Effector CD4-positive, alpha-beta T cell (primary cell): ENCODE data around the gene PPL.
A peak's percentile ranks its signal among the peaks of the same experiment; 100 is the strongest.
"Not testable (repeated sequence)": the region's sequence is repeated elsewhere in the genome, so short reads cannot be mapped to it uniquely, and the experiment has no call there.

Experiments
- DNase-seq: peaks from one replicate; pipeline ENCODE4 v3.0.0-alpha.2; 2020

The PPL gene

GRCh38 chr16:4958510-4959438, 21.8 kb upstream of the PPL start:
- no peak for DNase-seq

- peak; percentile 81 for DNase-seq
These were observed 21.0 kb upstream of the PPL start, which contains the start of gene SEC14L5 for GRCh38 chr16:4957720-4958509. Gene SEC14L5, plus strand, starts transcription at chr16:4958330. Its CDS starts 994 bp downstream, at chr16:4959324.

DNA sequence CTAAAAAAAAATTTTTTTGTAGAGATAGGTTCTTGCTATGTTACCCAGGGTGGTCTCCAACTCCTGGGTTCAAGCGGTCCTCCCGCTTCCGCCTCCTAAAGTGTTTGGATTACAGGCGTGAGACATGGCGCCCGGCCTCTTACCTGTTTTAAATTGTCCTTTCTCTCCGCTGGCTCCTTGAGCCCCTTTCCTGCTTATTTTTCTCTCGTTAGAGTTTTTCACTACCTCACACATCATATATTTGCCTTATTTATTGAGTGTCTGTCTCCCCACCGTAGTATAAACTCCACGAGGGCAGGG, 20.4 kb upstream of the PPL start:
- no peak for DNase-seq

- DNase-seq, result no peak
These were observed 17.8 kb upstream of the PPL start for GRCh38 chr16:4954714-4955113.

- not testable (repeated sequence) for DNase-seq
These were observed 14.6 kb upstream of the PPL start for GRCh38 chr16:4951583-4951982.

DNA sequence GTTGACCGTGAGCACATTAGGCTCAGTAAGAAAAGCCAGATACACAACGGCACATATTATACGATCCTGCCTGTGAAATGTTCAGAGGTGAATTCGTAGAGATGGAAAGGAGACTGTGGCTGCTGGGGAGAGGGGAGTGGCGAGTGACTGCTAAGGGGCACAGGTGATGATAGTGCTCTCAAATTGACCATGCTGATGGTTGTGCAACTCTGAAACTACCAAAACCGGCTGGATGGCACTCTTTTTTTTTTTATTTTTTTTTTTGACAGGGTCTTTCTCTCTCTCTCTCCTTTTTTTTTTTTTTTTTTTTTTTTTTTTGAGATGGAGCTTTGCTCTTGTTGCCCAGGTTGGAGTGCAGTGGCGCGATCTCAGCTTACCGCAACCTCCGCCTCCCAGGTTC, 13.0 kb upstream of the PPL start:
- no peak for DNase-seq

- no peak for DNase-seq
These were observed 12.2 kb upstream of the PPL start for GRCh38 chr16:4948903-4949766.

GRCh38 chr16:4947722-4948503, 11.0 kb upstream of the PPL start:
- DNase-seq, result no peak

DNA sequence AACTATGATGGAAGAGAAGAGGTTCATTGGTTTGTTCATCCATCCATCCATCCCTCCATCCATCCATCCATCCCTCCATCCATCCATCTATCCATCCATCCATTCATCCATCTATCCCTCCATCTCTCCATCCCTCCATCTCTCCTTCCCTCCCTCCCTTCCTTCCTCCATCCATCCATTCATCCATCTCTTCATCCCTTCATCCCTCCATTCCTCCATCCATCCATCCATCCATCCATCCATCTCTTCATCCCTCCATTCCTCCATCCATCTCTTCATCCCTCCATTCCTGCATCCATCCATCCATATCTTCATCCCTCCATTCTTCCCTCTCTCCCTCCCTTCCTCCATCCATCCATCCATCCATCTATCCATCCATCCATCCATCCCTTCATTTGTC, 10.0 kb upstream of the PPL start:
- no peak for DNase-seq

DNA sequence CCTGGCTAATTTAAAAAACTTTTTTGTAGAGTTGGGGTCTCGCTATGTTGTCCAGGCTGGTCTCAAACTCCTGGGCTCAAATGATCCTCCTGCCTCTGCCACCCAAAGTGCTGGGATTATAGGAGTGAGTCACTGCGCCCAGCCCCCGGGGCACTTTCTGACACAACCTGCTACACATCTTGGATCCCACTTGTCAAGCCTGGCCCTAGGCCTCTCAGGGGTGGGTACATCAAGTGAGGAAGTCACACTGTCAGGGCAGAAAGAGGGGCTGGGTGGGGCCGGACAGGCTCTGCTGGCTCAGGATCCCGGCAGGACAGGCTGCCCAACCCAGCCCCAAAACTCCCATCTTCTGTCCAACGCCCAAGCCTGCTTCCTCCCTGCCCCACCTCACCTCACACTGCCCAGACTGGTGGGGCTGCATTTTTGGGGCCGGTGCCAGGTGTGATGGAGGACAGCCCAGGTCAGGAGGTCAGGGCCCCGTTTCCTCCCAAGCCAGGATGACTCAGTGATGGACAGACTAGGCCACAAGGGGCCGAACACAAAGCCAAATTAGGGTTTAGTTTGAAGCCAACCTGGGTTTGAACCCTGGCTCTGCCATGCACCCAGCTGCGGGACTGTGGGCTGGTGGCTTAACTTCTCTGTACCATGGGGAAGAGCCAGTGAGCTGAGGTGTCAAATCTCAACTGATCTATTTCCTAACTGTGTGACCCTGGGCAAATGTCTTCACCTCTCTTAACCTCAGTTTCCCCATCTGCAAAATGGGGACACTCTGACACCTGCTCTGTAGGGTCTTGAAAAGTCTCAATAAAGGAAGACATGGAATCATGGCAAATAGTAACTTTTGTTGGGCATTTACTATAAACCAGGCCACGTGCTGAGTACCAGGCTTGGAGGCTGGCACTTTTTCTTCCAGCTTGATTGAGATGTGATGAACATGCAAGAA, 8.9 kb upstream of the PPL start:
- DNase-seq, result no peak

- DNase-seq, result no peak
These were observed 7.7 kb upstream of the PPL start for GRCh38 chr16:4944333-4945281.

DNA sequence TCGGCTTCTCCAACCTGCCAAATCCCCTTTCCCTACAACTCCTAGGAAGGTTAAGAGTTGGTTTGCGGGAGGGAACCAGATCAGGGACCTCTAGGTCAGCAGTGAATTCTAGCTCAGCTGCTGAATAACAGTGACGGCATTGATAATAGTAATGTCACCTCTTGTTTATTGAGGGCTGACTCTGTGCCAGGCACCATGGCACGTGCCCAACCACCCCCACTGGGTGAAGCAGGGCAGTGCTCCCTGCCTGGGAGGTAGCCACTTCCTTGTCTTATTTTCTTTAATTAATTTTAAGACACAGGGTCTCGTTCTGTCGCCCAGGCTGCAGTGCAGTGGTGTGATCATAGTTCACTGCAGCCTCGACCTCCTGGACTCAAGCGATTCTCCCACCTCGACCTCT, 5.5 kb upstream of the PPL start:
- DNase-seq, result no peak

DNA sequence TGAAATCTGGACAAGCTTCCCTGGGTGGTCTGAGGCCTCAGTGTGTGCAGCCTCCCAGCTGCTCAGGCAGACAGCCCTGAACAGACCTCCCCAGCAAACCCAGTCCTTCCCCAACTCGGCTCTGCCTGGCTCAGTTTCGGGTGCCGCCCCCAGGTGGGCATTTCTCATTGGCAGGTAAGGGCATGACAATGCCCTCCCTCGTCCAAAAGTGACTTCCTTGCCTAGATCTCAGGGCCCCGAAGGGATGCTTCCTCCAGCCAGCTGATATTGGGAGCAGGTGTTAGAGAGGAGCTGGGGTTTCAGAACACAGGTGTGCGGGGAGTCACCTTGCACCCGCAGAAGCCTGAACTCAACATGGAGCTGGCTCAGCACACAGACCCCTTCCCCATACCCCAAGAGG, 3.8 kb upstream of the PPL start:
- DNase-seq, result no peak

DNA sequence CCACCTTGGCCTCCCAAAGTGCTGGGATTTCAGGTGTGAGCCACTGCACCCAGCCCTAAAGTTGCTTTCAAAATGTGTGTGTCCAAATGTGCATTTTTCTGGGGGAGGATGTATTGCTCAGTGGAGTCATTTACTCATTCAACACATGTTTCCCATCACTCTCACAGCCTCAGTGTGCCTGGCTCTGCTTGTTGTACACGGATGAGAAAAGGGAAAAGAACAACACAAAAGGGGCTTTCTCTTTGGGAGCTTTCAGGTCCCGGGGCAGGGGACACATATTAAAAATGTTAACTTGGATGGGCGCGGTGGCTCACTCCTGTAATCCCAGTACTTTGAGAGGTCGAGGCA, 1.7 kb upstream of the PPL start:
- no peak for DNase-seq

DNA sequence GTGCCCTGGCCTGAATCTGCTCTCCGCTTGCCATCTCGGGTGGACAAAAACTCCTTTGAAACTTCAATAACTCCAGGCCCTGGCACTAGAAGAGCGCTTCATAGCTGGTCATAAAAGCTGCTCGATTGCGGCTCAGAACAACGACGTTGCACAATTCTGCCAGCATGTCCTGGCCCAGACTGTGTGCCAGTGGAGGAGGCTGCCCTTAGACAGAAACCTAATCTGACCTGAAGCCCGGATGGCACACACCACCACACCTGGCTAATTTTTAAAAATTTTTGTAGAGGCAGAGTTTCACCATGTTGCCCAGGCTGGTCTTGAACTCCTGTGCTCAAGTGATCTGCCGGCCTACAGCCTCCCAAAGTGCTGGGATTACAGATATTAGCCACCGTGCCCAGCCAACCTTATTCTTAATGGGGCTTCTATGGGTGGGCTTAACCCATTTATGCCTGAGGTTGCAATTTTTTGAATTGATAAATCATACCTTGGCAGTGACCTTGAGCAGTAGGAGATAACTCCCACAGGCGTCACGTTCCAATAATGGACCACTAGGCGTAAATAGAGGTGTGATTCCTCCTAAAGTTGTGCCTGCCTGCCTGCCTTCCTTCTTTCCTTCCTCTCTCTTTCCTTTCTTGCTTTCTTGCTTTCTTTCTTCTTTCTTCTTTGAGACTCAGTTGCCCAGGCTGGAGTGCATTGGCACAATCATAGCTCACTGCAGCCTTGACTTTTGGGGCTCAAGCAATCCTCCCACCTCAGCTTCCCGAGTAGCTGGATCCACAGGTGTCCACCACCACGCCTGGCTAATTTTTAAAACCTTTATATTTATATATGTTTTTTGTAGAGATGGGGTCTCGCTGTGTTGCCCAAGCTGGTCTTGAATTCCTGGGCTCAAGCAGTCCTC, 1.1 kb upstream of the PPL start:
- no peak for DNase-seq

GRCh38 chr16:4936181-4936990, 562 bp downstream of the PPL start:
- DNase-seq, result no peak

DNA sequence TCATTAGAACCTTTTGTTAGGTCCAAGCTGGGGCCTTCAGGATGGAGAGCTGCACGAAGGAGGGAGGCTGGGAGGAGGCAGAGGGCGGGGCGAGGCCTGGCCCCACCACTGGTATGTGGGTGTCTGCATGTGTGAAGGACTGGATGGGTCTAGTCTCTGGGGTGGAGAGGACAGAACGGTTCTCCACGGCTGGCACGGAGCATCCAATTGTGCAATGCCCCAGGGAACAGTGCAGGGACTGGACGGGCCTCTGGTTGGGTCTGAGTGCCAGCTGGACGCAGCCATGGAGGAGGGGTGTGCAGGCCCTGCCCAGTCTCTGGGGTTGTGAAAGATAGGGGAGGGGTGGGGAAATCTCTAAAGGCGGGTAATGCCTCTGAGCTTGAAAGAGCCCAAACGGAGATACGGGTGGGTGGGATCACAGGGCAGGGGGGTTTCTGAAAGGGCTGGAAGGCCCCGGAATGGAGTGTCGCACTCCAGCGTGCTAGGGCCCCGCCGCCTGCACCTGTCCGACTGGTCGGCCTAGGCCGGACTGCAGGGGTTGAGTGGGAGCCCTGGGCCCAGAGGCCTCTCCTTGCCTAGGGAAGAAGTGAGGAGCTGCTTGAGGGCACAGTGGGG, 1.6 kb downstream of the PPL start:
- no peak for DNase-seq

DNA sequence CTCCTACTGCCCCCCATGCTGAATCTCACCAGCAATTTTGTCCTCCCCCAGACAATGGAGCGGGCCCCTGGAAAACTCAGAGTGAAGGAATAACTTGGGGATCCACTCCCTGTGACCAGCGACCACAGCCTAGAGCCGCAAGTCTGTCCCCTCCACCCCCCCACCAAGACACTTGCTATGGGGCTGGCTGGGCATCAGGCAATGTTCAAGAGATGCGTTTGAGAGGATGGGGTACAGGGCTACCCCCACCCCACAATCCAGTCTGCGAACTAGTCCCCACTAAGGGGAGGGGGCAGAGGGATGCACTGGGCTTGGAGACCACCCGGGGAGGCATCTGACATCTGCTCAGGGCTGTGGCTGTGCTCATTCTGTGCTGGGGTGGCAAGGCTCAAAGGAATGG, 2.4 kb downstream of the PPL start:
- no peak for DNase-seq
